IPS DF 19.7 (cell line): ENCODE measurements around the gene YPEL1.
"Not testable (repeated sequence)": the region's sequence is repeated elsewhere in the genome, so short reads cannot be mapped to it uniquely, and the experiment has no call there.

ENCODE experiments used
- DNase-seq: peaks from one replicate; pipeline ENCODE4 v3.0.0-alpha.2; 2013; ENCODE audit warnings: low read depth, low spot score

YPEL1 gene

DNA sequence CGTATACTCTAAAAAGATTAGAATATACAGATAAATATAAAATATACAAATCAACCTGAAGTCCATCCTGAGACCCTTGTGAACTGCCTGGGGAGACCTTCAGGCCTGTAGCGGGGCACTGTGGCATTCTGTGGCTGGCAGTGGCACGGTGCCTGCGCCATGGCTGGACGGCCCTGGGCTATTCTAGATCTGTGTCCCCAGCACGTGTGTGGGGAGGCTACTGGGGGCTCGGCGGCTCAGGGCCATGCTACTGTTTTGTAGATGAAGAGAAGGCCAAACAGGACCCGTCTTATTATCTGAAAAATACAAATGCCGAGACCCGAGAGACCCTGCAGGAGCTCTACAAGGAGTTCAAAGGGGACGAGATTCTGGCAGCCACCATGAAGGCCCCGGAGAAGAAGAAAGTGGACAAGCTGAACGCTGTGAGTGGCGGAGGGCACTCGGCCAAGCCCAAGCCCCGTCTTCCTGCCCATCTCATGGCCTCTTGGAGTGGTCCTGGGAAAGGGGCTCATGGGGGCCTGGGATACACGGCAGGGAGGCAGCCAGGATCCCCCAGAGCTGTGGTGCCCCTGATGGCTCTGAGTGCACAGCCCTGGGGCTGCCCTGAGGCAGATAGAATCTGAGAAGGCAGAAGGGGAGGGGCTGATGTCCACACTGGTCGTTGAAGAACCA is 51.0 kb downstream of the YPEL1 start:
- DNase-seq: no peak

GRCh38 chr22:21683401-21683811 is 52.2 kb downstream of the YPEL1 start:
- no peak for DNase-seq

DNA sequence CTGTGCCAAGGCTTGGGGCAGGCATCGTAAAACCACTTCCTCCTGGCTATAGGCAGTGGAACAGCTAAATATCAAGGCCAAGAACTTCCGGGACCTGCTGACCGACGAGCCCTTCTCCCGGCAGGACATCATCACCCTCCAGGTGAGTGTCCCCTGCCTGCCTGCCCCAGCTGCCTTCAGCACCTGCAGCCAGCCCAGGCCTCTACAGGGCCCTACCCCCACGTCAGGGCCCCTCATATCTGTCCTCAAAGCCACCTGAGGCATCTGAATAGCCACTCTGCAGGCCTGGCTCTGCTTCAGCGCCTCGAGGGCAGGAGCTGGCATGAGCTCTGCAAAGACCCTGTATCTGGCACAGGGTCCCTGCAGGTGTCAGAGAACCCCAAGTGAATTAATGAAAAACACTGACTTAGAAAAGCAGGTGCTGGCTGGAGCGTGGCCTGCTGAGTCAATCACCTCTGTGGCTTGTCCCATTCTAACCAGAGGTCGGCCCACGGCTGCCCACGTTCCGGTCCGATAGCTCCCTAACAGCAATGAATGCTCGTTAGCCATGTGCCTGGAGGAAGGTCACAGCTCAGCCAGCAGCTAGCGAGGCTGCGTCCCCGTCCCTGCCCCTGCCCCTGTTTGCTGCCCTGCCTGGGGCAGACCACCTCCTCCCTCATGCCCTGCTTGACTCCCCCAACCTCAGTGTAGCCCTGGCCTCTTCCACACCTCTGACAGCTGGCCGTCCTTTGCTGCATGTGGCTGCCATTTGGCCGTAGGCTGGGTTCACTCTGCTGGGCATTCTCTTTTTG is 53.0 kb downstream of the YPEL1 start:
- DNase-seq: no peak

DNA sequence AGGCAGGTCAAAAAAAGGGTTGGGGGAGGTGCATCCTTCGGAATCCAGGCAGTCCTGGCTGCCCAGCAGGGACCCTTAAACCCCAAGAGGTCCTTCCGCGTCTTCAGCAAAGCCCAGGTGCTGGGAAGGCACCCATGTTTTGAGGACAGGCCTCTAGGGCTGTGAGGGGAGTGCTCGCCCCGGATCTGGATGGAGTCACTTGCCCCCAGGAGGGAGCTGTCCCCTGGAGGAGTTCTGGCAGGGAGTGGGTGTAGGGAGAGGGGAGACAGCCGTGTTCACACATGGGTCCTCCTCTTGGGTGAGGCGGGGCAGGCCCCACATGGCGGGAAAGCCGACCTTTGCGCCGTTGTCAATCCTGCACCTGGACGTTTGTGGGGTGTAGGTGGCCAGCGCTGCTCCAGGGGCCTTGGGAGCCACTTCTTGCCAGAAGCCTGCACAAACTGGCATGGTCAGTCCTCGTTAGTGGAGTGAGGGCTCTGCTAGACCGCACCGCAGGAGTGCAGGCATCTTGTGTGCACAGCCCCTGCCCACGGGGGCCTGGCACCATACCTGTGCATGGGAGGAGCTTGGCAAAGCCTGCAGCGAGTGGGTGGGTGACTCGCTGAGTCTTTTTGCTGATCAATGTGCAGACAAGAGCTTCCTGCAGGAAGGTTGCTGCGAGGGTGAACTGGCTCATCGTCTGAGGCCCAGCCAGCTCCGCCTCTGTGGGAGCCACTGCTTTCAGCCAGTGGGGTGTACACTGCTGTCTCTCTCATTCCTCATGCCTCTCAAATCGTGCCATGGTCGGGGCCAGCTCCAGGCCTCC is 53.8 kb downstream of the YPEL1 start:
- DNase-seq: no peak

- DNase-seq: no peak
These were observed 54.6 kb downstream of the YPEL1 start for GRCh38 chr22:21680830-21681565.

GRCh38 chr22:21679383-21679782 is 56.2 kb downstream of the YPEL1 start:
- no peak for DNase-seq

GRCh38 chr22:21678842-21679241 is 56.8 kb downstream of the YPEL1 start:
- DNase-seq: not testable (repeated sequence)

GRCh38 chr22:21677606-21678443 is 57.8 kb downstream of the YPEL1 start:
- no peak for DNase-seq

- DNase-seq: no peak
These were observed 60.9 kb downstream of the YPEL1 start for GRCh38 chr22:21674638-21675245.

DNA sequence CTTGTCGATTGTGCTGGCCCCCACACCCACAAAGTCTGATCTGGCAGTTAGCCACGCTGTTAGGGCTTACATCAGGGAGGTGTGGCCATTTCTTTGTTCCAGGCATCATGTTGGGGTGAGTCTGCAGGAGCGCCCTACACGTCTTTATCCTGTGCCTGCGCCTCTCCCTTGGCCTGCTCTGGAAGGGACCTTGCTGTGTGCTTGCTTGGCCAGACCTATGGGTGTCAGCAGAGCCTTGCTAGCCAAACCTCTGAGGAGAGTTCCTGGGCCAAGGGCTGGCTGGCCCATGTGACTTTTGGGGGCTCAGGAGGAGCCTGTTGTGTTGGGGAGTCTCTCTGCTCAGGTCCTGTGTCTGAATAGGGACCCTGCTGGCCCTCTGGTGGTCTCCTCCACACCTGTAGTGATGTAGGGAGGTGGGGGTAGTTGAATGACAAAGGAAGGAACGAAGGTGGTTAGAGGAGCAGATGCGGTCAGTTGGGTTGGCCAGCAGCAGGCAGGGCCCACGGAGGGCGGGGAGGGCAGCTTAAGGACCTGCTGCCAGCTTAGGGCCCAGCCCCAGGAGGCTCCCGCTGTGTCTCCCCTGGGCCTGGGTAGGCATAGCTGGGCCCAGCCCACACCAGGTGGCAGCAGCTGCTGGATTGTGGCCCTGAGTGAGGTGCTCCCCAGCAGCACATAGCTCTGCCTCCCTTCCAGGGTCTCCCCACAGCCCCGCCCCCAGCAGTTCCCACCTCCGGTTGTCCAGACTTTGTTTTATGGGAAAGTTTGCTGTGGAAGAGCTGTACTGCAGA is 61.9 kb downstream of the YPEL1 start:
- no peak for DNase-seq

DNA sequence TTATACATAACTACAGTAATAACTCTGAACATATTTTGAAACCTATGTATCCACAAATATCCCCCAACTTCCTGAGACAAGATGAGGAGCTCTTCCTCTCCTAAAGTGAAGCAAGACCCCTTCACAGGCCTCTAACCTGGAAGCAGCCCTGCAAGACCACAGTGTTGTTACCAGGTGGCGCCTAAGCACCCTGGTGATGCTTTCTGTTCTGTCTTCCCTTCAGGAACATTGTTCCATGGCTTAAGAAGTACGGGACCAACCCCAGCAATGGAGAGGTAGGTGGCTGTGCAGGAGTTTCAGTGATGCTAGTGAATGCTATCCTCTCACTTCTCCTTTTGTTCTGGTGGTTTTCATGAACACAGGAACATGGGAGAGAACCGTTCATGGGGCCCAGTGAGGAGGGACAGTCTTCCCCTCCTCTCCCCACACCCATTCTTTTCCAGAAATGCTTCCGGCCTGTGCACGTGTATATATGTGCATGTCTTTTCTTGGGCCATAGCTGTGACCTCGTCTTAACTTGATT is 63.4 kb downstream of the YPEL1 start:
- DNase-seq: no peak

DNA sequence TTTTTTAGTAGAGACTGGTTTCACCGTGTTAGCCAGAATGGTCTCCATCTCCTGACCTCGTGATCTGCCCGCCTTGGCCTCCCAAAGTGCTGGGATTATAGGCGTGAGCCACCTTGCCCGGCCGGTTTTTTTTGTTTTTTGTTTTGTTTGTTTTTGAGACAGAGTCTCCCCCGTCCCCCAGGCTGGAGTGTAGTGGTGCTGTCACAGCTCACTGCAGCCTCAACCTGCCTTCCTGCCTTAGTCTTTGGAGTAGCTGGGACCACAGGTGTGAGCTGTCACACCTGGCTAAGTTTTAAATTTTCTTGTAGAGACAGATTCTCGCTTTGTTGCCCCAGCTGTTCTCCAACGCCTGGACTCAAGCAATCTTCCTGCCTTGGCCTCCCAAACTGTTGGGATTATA is 66.6 kb downstream of the YPEL1 start:
- no peak for DNase-seq

- DNase-seq: no peak
These were observed 68.8 kb downstream of the YPEL1 start for GRCh38 chr22:21666786-21667185.

- no peak for DNase-seq
These were observed 70.3 kb downstream of the YPEL1 start for GRCh38 chr22:21665047-21665851.

- no peak for DNase-seq
These were observed 71.9 kb downstream of the YPEL1 start for GRCh38 chr22:21663738-21664137.

DNA sequence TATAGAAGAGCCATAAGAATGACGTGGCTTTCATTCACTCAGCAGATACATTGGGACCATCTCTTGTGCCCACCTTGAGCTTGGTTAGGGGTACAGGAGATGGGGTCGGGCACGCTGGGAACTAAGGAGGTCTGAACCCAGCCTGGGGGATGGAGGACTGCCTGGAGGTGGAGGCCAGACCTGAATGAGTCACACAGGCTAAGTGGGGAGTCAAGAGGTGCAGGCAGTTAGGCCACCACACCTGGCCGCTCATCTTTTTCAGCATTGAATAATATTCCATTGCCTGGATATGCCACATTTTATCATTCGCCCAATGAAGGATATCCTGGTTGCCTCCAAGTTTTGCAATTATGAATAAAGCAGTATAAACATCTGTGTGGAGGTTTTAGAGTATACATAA is 73.6 kb downstream of the YPEL1 start:
- DNase-seq: no peak

DNA sequence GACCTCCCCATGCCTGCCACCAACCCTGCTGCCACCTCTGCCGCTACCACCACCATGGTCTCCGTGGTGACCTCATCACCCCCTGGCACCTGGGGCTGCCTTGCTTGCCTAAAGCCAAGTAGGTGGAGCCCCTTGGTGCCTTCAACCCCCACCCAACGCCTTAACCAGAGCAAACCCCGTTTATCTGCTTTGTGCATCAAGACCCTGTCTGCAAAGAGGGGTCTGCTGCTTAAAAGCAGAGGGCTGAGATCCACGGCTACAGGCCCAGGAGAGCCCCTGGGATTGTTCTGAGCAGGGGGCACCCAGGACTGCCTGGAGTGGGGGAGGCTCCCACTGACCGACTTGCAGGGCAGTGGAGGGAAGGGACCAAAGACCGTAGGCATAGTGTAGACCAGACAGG is 74.7 kb downstream of the YPEL1 start:
- no peak for DNase-seq

- no peak for DNase-seq
These were observed 75.6 kb downstream of the YPEL1 start for GRCh38 chr22:21659864-21660525.
